CD4-positive, alpha-beta T cell treated with Interferon alpha-2 for 1 hour (primary cell): Measurements from ENCODE around the gene MATN4.

Source experiments
- DNase-seq, 2 donors: peaks; one replicate each; pipeline ENCODE4 v3.0.0-alpha.2; 2020 to 2022

MATN4 gene

DNA sequence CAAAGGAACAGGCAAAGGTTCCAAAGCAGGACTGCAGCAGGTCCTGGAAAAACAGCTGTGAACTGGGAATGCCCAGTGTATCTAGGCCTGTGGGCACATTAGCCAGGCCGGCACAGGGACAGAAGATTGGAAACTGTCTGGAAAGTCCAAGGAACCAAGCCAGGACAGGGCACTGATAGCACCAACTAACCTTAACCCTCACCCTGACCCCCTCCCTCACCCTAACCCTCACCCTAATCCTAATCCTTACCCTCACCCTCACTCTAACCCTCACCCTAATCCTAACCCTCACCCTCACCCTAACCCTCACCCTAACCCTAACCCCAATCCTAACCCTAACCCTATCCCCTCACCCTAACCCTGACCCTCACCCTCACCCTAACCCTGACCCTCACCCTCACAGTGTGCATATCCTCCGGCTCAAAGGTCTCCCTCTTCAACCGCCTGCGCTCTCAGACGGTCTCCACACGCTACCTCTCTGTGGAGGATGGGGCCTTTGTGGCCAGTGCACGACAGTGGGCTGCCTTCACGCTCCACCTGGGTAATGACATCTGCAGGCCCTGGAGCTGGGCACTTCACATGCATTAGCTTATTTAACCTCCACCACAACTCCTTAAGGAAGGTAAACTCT lies 5.1 kb upstream of the MATN4 start:
- DNase-seq, result no peak

DNA sequence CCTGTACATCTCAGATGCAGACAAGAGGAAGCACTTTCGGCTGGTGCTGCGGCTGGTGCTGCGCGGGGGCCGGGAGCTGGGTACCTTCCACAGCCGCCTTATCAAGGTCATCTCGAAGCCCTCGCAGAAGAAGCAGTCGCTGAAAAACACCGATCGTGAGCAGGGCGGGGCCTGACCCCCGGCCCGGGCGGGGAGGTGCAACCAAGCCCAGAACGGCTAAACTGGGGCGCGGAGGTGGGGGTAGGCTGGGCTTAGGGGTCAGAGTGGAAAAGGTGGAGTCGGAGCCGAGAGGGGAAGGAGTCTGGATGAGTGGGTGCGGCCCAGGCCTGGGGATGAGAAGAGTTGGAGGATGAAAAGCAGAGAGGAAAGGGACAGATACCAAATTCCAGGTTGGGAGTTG lies 4.1 kb upstream of the MATN4 start:
- DNase-seq, result no peak

DNA sequence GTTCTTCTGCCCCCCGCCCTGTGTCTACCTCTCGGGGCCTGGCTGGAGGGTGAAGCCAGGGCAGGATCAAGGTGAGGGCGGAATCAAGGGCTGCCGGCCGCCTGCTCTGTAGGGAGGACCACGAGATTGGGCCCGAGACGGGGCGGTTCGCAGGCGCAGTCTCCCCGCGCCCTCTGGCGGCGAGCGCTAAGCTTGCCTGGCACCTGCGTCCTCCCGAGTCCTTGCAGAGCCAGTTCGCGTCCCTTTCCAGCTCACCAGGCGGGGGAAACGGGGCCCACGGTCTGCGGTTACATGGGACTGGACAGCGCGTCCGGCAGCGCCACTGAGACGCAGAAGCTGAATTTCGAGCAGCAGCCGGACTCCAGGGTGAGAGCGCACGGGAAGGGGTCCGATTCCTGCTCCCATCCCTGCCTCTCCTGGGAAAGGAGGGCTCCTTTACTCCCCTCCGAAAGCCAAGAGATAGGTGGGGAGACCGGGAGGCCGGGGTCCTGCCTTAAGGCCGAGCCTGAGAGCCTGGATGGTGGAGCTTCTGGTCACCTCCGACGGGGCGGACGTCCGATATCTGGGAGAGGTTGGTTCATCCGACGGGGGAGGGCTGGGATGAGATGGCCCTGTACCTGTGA lies 3.6 kb upstream of the MATN4 start:
- DNase-seq, result peak; percentile 46 to 59

DNA sequence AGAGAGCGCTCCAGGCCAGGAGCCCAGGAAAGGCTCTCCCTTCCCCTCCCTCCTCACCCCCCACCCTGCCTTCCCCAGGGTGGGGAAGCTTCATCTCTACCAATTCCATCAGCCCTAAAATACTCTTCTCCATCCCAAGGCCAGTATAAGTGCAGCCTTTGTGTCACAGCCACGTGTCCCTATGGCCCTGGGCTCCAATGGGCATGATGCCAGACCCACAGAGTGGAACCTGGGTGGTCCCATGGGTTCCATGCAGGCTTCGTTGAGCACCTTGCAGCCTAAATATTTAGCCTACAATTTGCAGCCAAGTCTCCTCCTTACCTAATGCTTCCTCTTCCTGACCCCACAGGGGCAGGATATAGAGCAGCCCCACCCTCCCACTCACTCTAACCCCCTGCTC lies 976 bp upstream of the MATN4 start:
- no peak for DNase-seq

DNA sequence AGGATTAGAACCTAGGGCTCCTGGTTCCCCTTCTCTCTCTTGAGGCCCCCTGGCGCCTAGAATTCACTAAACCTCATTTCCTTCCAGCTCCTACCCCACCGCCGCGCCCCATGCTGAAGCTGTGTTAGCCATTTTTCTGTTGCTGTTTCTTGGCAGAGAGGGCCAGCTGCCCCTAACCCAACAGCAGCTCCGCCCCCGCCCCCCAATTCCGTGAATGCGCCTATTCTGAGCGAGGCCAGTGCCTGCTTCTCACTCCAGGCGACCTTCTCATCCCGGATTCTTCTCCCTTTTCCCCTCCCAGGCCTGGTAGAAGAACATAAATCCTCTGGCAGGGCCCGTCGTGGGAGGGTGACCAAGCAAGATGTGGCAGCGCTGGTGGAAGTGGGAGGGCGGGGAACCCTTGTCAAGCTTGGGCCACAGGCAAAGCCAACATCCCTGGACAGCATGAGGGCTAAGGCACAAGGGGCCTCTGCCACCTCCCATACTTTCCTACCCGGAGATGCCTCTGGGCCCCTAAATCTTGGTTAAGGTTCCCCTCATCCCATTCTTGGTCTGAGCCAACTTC lies 941 bp downstream of the MATN4 start:
- DNase-seq, result no peak

DNA sequence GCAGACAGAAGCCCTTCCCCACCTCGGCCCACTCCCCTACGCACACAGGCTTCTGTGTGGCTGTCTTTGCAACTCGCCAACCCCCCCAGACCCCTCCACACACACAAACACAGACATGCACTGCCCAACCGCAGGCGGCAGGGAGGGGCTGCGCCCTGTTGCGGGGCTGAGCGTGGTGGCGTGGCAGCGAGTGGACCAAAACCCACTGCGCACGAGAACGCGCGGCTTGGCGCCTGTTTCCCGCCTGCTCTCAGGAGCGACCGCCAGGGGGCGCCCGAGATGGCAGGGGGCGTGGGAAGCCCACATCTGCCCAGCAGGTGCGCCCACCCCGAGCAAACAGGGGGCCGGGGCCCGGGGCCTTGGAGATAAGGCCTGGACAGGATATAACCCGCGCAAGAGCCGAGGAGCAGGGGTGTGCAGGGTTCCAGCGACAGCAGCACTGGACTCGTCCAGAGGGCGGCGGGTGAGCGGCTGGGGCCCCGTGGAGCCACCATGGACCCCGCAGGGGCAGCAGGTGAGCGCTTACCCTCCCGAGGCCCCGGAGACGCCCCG lies 1.6 kb downstream of the MATN4 start, which contains the start of gene RBPJL:
TSS of gene RBPJL (plus strand) at position 410 of the 552 bp plus-strand sequence. CDS start at position 493, 83 bp downstream.
- DNase-seq, result peak; percentile 12 to 30

DNA sequence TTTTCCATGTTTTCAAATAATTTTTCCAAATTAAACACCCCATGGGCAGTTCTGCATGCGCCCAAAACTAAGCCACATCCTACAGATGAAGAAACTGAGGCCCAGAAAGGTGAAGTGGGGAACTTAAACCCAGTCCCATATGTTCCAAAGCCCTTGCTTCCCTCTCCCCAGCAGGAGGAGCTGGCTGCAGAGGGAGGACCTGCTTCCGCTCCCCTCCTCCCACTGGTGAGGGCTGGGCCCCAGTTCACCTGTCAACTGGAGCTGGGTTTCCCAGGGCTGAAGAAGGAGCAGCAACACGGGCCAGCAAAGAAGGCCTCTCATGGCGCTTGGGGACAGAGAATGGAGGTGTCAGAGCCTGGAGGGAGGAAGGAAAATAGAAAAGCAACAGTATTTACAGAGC lies 2.8 kb downstream of the MATN4 start:
- DNase-seq, result no peak

DNA sequence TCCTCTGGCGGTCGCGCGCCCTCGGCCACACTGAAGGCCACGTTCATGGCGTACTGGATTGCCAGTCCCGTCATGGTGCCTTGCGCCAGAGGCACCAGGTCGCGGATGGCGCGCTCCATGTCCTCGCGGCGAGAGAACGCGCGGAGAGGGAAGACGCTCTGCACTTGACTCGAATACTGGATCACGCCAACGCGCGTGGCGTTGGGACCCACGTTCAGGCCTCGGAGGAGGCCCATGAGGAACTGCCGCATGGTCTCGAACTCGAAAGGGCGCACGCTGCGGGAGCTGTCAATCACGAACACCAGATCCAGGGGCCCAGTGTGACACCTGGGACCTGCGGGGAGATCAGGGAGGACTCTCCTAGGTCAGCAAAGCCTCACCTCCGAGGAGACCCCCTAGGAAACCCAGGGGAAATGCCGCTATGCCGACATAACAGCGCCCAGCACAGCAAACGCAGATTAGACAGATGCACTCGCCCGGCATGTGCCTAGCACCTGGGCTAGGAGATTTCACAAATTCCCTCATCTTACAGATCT lies 3.6 kb downstream of the MATN4 start:
- DNase-seq, result no peak

DNA sequence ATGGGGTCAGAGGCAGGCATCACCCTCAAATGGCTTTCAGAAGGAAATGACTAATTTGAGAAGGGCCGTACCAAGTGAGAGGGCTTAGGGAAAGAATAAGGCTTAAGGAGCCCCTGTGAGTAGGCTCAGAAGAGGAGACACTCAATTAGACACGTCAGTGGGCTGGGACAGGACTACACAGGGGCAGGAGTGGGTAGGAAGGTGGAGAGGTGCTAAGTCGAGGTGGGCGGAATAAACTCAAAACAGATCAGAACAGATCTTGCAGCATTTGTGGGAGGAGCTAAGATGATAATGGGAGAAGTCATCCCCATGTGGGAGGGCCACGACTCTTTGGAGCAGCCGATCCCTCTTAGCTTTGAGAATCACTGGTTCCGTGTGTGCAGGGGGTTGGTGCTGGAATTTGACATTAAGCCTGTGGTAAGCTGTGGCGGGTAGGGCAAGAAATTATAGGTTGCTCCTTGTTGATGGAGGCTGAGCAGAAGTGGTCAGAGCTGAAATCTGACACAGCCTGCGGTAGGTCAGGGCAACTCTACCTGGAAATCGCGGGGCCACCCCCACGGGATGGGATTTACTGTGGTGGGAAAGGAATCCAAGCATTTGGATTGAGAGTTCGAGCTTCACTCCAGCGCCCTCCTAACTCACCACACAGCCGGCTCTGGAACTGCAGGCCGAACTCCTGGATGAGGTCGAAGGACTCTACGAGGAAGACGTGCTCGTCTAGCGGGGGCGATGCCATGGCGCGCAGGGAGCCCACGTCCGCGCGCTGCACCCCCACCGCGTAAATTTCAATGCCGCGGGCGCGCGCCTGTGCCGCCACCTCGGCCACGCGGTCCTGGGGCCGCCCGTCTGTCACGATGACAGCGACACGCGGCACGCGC lies 4.3 kb downstream of the MATN4 start:
- DNase-seq, result no peak

DNA sequence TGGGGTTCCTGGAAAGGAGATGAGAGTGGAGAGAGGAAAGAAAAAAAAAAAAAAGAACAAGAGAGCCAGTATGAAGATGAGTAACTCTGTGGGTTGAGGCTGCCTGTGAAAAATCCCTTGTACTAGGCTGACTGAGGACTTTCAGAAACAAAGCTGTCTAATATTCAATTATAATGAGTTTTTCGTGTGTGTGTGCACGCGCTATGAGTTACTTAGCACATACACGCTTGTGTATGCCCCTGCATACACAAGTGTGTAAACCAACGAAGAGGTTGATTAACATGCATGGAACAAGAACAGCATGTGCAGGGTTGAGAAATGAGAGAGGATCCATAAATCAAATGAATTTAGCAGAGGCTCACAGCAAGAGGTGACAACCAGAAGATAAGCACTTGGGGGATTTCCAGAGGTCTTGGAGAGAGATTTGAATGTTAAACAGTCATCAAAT lies 6.3 kb downstream of the MATN4 start:
- no peak for DNase-seq

DNA sequence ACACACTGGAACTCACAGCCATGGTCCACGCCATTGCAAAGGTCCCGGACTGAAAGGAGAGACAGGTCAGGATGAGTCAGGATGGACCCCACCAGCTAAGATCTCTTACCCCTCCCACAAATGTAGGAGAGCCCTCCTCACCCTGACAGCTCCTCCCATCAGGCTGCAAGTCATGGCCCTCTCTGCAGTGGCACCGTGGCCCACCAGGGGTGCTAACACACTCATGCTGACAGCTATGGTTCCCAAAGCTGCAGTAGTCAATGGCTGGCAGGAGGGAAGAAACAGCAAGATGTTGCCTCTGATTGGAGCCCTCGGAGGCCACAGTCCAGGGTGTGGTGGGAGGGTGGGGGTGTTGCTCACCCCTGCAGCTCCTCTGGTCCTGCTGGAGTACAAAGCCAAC lies 7.1 kb downstream of the MATN4 start:
- no peak for DNase-seq

DNA sequence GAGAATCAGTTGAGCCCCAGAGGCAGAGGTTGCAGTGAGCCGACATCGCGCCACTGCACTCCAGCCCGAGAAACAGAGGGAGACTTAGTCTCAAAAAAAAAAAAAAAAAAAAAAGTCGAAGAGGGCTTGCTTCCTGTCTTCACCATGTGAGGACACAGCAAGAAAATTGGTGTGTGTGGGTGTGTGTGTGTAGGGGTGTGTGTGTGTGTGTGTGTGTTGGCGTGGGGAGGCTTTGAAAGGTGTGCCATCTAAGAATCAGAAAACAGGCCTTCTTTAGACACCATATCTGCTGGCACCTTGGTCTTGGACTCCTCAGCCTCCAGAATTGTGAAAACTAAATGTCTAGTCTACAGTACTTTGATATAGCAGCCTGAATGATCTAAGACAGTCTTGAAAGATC lies 8.3 kb downstream of the MATN4 start:
- no peak for DNase-seq

DNA sequence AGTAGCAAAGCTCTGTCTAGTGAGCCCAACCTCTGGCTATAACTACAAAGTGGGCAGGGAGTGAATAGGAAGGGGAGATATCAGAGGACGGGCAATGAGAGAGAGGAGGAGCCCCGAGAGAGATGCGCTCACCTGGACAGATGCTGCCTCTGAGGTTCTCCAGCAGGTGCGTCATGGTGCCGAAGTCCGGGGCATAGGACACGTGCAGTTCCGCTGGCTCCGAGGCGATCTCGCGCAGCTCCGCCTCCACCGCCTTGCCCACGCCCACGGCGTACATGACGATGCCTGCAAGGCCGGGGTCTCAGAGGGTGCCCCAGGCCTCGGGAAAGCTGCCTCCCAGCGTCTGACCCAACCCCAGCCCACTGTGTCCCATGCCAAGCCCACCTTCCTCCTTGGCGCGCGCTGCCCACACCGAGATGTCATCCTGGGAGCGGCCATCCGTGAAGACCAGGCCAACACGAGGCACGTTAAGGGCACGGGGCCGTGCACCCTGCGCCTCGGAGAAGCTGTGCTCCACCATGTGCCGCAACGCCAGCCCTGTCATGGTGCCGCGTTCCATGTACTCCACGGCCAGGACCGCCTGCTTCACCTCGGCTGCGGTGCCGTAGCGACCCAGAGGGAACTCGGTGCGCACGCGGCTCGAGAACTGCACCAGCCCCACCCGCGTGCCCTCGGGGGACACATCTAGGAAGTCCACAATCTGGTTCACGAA lies 10.2 kb downstream of the MATN4 start:
- DNase-seq, result no peak

DNA sequence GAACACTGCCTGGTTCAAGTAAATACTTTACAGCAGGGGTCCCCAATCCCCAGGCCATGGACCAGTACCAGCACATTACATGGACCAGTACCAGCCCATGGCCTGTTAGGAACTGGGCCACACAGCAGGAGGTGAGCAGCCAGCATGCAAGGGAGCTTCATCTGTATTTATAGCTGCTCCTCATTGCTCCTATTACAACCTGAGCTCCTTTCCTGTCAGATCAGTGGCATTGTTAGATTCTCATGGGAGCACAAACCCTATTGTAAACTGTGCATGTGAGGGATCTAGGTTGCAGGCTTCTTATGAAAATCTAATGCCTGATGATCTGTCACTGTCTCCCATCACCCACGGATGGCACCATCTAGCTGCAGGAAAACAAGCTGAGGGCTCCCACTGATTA lies 13.4 kb downstream of the MATN4 start:
- DNase-seq, result no peak

DNA sequence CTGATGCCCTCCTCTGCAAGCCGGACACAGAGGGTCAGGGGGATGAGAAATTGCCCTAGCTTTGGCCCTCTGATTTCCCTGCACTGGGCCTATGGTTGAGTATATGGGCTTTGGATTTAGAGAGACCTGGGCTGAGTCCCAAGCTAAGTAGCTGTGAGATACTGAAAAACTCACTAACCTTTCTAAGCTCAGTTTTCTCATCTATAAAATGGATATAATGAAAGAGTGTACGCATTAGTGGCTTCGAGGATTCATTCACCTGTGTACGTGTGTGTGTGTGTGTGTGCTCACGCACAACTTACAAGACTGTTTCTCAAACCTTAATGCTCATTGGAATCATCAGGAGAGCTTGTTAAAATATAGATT lies 14.1 kb downstream of the MATN4 start:
- DNase-seq, result no peak

DNA sequence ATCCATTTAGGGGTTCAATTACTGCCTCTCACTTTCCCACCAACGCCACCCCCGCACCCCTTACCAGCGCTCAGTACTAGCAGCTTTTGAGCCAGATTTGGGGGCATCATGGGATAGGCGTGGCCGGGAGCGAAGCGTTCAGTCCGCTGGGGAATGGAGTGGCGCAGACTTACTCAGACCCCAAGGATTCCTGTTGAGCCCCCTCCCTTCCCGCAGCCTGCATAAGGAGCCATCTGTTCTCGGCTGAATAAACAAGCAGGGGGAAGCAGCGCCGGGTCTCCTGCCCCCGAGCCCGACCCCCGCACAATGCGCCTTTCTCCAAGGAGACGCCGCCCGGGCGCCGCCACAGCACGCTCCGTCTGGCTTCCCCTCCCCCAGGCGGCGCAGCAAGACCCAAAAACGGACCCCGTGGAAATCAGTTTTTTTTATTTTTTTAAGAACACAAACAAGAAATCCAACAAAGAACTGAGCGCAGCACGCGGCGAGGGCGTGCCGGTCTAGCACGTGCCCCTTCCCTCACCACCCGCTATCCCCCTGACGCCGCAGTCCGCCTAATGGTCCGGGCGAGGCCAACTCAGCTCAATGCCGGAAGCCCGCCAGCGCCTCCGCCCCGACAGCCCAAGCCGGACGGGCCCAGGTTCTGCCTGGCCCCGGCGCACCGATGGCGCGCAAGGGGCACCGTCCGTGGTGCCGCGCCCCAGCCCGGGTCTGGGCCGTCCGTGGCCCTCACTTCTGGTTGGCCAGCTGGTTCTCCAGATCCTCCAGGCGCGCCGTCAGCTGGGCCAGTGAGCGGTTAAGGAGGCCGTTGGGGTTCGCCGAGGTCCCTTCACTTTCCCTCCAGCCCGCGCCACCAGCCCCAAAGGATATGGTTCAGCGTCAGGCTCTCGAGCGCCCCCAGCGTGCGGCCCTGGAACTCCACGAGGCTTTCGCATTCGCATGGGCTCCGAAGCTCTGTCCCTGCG lies 14.8 kb downstream of the MATN4 start:
- DNase-seq, result peak; percentile 67 to 76

DNA sequence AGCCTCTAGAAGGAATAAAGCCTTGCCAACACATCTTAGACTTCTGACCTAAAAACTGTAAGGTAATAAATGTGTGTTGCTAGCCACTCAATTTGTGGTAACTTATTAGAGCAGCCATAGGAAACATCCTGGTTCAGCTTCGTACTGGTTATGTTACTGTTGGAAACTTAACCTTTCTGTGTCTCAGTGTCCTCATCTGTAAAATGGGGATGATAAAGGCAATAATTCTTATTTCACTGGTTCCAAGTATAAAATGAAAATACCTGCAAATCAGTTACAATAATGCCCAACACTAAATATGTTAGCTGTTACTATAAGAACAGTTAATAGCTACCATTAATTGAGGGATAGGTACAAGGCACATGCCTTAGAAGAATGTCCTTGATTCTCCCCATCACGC lies 15.8 kb downstream of the MATN4 start:
- no peak for DNase-seq

DNA sequence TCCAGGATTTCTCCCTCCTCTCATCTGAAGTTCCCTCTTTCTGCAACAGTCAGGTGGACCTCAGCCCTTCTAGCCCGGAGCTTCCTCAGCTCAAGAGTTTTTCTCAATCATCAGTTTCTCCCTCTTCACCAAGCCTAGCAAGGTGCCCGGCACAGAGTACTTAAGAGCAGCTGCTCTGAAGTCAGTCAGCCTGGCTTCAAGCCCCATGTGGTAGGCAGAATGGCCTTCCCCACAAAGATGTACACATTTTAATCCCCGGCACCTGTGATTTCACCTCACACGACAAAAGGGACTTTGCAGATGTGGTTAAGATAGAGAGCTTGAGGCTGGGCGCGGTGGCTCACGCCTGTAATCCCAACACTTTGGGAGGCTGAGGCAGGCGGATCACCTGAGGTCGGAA lies 16.6 kb downstream of the MATN4 start:
- no peak for DNase-seq

DNA sequence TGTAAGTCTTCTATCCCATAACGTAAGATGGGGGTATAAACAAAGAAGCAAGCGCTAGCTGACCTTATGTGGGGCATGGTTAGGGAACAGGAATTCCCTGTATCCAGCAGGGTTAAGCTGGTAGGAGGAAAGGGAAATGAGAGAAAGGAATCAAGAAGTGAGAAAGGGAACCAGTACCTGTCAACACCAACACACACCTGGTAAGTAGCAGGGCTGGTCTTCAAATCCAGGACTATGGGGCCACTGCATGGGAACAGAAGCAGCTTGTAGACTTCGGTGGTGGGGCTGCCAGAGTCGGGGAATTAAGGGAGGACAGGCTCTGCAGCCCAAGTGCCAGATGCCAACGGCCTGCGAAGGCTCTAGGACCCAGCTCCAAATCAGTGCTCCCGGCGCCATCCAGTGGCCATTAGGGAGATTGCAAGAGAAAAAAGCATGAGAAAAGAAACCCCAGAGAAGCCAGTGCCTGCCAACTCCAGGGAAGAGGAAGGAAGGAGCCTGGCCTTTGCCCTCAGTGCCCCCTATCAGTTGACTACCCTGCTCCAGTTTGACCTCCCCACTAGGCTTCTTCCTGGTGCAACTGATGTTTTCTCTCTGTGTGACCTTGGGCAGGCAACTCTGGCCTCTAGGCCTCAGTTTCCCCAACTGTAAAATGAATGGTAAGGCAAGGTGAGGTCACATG lies 17.3 kb downstream of the MATN4 start:
- DNase-seq, result peak; percentile 62 to 75

DNA sequence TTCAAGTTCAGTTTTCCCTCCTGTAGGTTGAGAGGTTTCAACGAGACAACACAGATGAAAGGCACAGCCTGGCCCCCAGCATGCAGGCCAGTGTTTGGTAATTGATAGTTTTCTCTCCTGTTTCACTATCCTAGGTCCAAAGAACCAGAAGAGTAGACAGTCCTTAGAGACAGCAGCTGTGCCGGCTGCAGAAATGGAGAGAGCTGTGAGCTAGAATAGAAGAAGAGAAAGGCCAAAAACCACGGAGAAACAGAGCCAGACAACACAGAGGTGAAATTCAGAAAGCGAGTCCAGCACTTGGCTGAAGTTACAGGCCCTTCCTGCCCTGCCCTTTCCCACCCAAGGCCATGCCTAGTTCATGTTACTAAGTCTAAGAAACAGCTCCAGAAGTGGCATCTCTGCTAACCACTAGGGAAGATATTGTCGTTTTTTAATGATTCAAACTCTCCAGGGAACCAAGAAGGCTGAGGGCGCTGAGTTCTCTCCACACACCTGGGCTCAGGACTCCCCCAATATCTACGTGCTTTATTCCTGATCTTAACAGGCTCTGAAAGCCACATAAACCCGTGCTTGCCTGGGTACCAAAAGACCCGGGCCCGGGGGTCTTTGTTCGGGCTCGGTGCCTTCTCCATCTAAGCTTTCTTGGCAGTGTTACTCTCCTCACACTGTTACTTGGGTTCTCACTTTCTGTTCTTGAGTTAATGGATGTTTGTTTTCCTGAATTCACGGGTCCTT lies 18.0 kb downstream of the MATN4 start:
- no peak for DNase-seq
